OCI-LY7 (cell line): Measurements from ENCODE around the gene ZBTB9. TPM values are rescaled to one million over a fixed set of nuclear protein-coding genes. Genes with fewer than 3 reads are reported as not detected.

Experiments
- BruUV-seq: library from RNA; stranded (reverse); fragments of 400-500 nt; replicated peaks from 2 replicates; lab custom pipeline; 2021; lab: Mats Ljungman, UMichigan
- CTCF ChIA-PET: fragments of 300-600 bp; sonication (Branson Sonifier 250); formaldehyde crosslinking; loops from one replicate; lab custom pipeline; 2022; ENCODE audit warnings: antibody characterized with exemption; ENCODE audit not compliant: unreplicated experiment; lab: Charles Lee
- POLR2A ChIA-PET: fragments of 300-600 bp; sonication (Branson Sonifier 250); formaldehyde crosslinking; loops from one replicate; lab custom pipeline; 2022; ENCODE audit warnings: antibody characterized with exemption; lab: Charles Lee
- DNase-seq: peaks from one replicate; pipeline ENCODE4 v3.0.0-alpha.2; 2015; ENCODE audit warnings: low spot score
- H2AFZ ChIP-seq: fragments of 200-600 bp; sonication (generic), shearing (Covaris generic); 2 replicates; pipeline ENCODE4 v1.6.1; 2014; ENCODE audit warnings: mild to moderate bottlenecking, antibody characterized with exemption, low read length, moderate library complexity
- H3K27ac ChIP-seq: fragments of 200-600 bp; sonication (generic); 2 replicates; pipeline ENCODE4 v1.5.1; 2014; ENCODE audit warnings: mixed run types, low read depth, mild to moderate bottlenecking, moderate library complexity, low read length, inconsistent platforms; ENCODE audit not compliant: poor library complexity, severe bottlenecking
- H3K36me3 ChIP-seq: fragments of 200-600 bp; sonication (generic); 2 replicates; pipeline ENCODE4 v1.6.1; 2014; ENCODE audit warnings: mild to moderate bottlenecking, antibody characterized with exemption, low read length, moderate library complexity, mixed read lengths; ENCODE audit not compliant: insufficient read depth
- H3K4me1 ChIP-seq: fragments of 200-600 bp; sonication (generic); 2 replicates; pipeline ENCODE4 v1.5.1; 2014; ENCODE audit warnings: mild to moderate bottlenecking, low read length; ENCODE audit not compliant: insufficient read depth, poor library complexity, severe bottlenecking
- H3K4me2 ChIP-seq: fragments of 200-600 bp; sonication (generic); 2 replicates; pipeline ENCODE4 v1.6.1; 2014; ENCODE audit warnings: mild to moderate bottlenecking, low read length
- H3K4me3 ChIP-seq: fragments of 200-600 bp; sonication (generic); 2 replicates; pipeline ENCODE4 v1.5.1; 2014; ENCODE audit warnings: mild to moderate bottlenecking, low read depth, low read length; ENCODE audit not compliant: poor library complexity, severe bottlenecking
- H3K79me2 ChIP-seq: fragments of 200-600 bp; sonication (generic); 2 replicates; pipeline ENCODE4 v1.6.1; 2016; ENCODE audit warnings: low read depth, mild to moderate bottlenecking, low read length, moderate library complexity, mixed read lengths; ENCODE audit not compliant: insufficient read depth
- H3K9me2 ChIP-seq: fragments of 200-600 bp; sonication (generic); 2 replicates; pipeline ENCODE4 v1.6.1; 2016; ENCODE audit warnings: mild to moderate bottlenecking, low read length, mixed read lengths; ENCODE audit not compliant: insufficient read depth
- H3K9me3 ChIP-seq: fragments of 200-600 bp; sonication (generic); 2 replicates; pipeline ENCODE4 v1.6.1; 2014; ENCODE audit warnings: mild to moderate bottlenecking, mixed run types, low read length, mixed read lengths
- H4K20me1 ChIP-seq: fragments of 200-600 bp; sonication (generic); 2 replicates; pipeline ENCODE4 v1.6.1; 2014; ENCODE audit warnings: mild to moderate bottlenecking, antibody characterized with exemption, low read length, moderate library complexity, mixed read lengths; ENCODE audit not compliant: insufficient read depth
- CTCF ChIP-seq: fragments of 200-600 bp; sonication (generic); conservative IDR thresholded peaks from 2 replicates; pipeline ENCODE4 v1.5.1; 2014; ENCODE audit warnings: mild to moderate bottlenecking, antibody characterized with exemption, low read length, moderate library complexity, mixed read lengths
- EZH2phosphoT487 ChIP-seq: fragments of 200-600 bp; sonication (generic); IDR thresholded peaks from 2 replicates; pipeline ENCODE4 v1.6.1; 2018; ENCODE audit warnings: low read depth, borderline replicate concordance, mild to moderate bottlenecking, mixed run types, antibody characterized with exemption, low read length, moderate library complexity, mixed read lengths
- intact Hi-C: fragments of 100-400 bp; cut with micrococcal nuclease; formaldehyde crosslinking; loops from one replicate; pipeline ENCODE4 v1.10.0; 2022; ENCODE audit not compliant: unreplicated experiment
- total RNA-seq, 2 experiments: library from RNA; depleted of rRNA in 1 of 2; stranded (reverse); fragments of >200 nt in 1 of 2; shearing (Covaris generic) in 1 of 2; gene quantifications; 2 replicates each; pipeline ENCODE4 v1.2.3, GENCODE V29; 2014 to 2022

ZBTB9 gene
- total RNA-seq, 2 experiments from 2014 or later: 6.8 to 7.7 TPM

- peaks cover 6% of the 10 kb centered on the region; the same call in 1 of the 2 replicates for H4K20me1 ChIP-seq
- H3K9me3 ChIP-seq: no peaks in the 10 kb centered on the region
- H3K9me2 ChIP-seq: no peaks in the 10 kb centered on the region
- H3K36me3 ChIP-seq: peaks cover 2% of the 10 kb centered on the region
- DNase-seq: no peak
- intact Hi-C loops: no loop called here
- H3K4me3 ChIP-seq: no peak overlapping the region
- ChIA-PET POLR2A (no interaction called here), CTCF (no interaction called here)
- 0 out of 2 replicates have a peak overlapping the region, but pooled peaks have one; percentile 55 for H3K4me2 ChIP-seq
- H2AFZ ChIP-seq: no peak overlapping the region
- TF ChIP-seq EZH2phosphoT487 (no peak), CTCF (no peak)
- H3K79me2 ChIP-seq: peaks cover 14% of the 10 kb centered on the region; the same call in 1 of the 2 replicates
- H3K27ac ChIP-seq: no peak overlapping the region
- BruUV-seq: no TSS peak
- peaks cover 41% of the 10 kb centered on the region for H3K4me1 ChIP-seq
These were observed 33.1 kb upstream of the ZBTB9 start for GRCh38 chr6:33421344-33421643.

GRCh38 chr6:33423777-33424176, 30.6 kb upstream of the ZBTB9 start:
- no peaks in the 10 kb centered on the region for H3K9me2 ChIP-seq
- H3K4me2 ChIP-seq: no peak overlapping the region
- peaks cover 47% of the 10 kb centered on the region for H3K4me1 ChIP-seq
- no peaks in the 10 kb centered on the region for H4K20me1 ChIP-seq
- intact Hi-C loops: no loop called here
- ChIA-PET CTCF (interaction anchor here (0.6 kb wide), 1 partner anchor 31 kb away, joined by 3 read pairs; the partner anchor contains the start of gene ZBTB9), POLR2A (no interaction called here)
- no peak overlapping the region for H3K4me3 ChIP-seq
- no peak overlapping the region for H2AFZ ChIP-seq
- H3K36me3 ChIP-seq: no peaks in the 10 kb centered on the region; the same call in 1 of the 2 replicates
- no peaks in the 10 kb centered on the region for H3K9me3 ChIP-seq
- BruUV-seq: no TSS peak
- H3K79me2 ChIP-seq: no peaks in the 10 kb centered on the region
- no peak for TF ChIP-seq CTCF
- TF ChIP-seq EZH2phosphoT487: no peak
- DNase-seq: no peak
- no peak overlapping the region for H3K27ac ChIP-seq

- no peaks in the 10 kb centered on the region for H3K9me3 ChIP-seq
- peak overlapping the region; percentile 67 for H3K4me3 ChIP-seq
- peak overlapping the region; percentile 52; the same call in 1 of the 2 replicates for H2AFZ ChIP-seq
- H3K4me1 ChIP-seq: peaks cover 48% of the 10 kb centered on the region
- peaks cover 3% of the 10 kb centered on the region; the same call in 1 of the 2 replicates for H3K79me2 ChIP-seq
- no TSS peak for BruUV-seq
- intact Hi-C loops: loop anchor here (5.0 kb wide), 1 partner anchor 148 kb away; the partner anchor contains the start of gene B3GALT4
- H3K36me3 ChIP-seq: no peaks in the 10 kb centered on the region; the same call in 1 of the 2 replicates
- ChIA-PET POLR2A (interaction anchor here (0.7 to 1.5 kb wide), 5 partner anchors 30 to 176 kb away, joined by 3 to 7 read pairs (median 5); partner anchors contain the start of gene ZBTB9), CTCF (no interaction called here)
- no peak for TF ChIP-seq EZH2phosphoT487
- no peak for TF ChIP-seq CTCF
- peak overlapping the region; percentile 84 for H3K4me2 ChIP-seq
- no peaks in the 10 kb centered on the region for H3K9me2 ChIP-seq
- DNase-seq: no peak
- no peaks in the 10 kb centered on the region for H4K20me1 ChIP-seq
- H3K27ac ChIP-seq: peak overlapping the region; percentile 58
These were observed 29.3 kb upstream of the ZBTB9 start for GRCh38 chr6:33424855-33425667.
